HL-60 (cell line): ENCODE data around the gene FILIP1L.

ENCODE experiments used
- DNase-seq, 2 experiments: peaks; one replicate each; pipeline ENCODE4 v3.0.0-alpha.2; 2010 to 2020; ENCODE audit warnings: low read depth in 1 of 2, low spot score in 1 of 2
- H3K27ac ChIP-seq: fragments of 250-450 bp; sonication (Bioruptor Pico); replicated peaks from 2 replicates; pipeline ENCODE4 v1.5.1; 2020; ENCODE audit warnings: mild to moderate bottlenecking, moderate library complexity
- H3K27me3 ChIP-seq: fragments of 250-450 bp; sonication (Bioruptor Pico); 2 replicates; pipeline ENCODE4 v1.5.1; 2021; ENCODE audit warnings: mild to moderate bottlenecking, moderate library complexity; ENCODE audit not compliant: insufficient read depth, poor library complexity, severe bottlenecking
- H3K4me3 ChIP-seq: replicated peaks from 2 replicates; pipeline ENCODE4 v1.5.1; 2011; ENCODE audit warnings: mild to moderate bottlenecking, control low read depth, low read length; ENCODE audit not compliant: insufficient read depth
- CTCF ChIP-seq: IDR thresholded peaks from one replicate; pipeline ENCODE4 v1.5.1; 2011; ENCODE audit warnings: low read length, control low read depth, inconsistent platforms; ENCODE audit not compliant: insufficient read depth
- GABPA ChIP-seq: IDR thresholded peaks from 2 replicates; pipeline ENCODE4 v1.6.1; 2012; ENCODE audit warnings: low read depth
- POLR2AphosphoS5 ChIP-seq: IDR thresholded peaks from 2 replicates; pipeline ENCODE4 v1.6.1; 2012; ENCODE audit warnings: low read depth
- REST ChIP-seq: IDR thresholded peaks from 2 replicates; pipeline ENCODE4 v1.6.1; 2012; ENCODE audit warnings: low read depth; ENCODE audit not compliant: insufficient replicate concordance
- SPI1 ChIP-seq: IDR thresholded peaks from 2 replicates; pipeline ENCODE4 v1.6.1; 2012; ENCODE audit warnings: low read depth, mild to moderate bottlenecking, borderline replicate concordance

Gene FILIP1L

GRCh38 chr3:100083209-100083608 lies 31.1 kb downstream of the FILIP1L start:
- DNase-seq = no peak
- Histone ChIP-seq H3K27me3 (no peaks in the 10 kb centered on the region), H3K4me3 (no peak overlapping the region), H3K27ac (no peak overlapping the region; the same call in 1 of the 2 replicates)
- TF ChIP-seq POLR2AphosphoS5 = no peak
- TF ChIP-seq GABPA = no peak
- TF ChIP-seq REST = no peak
- TF ChIP-seq CTCF = no peak
- TF ChIP-seq SPI1 = no peak

- Histone ChIP-seq H3K27me3 (no peaks in the 10 kb centered on the region), H3K27ac (no peak overlapping the region; the same call in 1 of the 2 replicates), H3K4me3 (no peak overlapping the region)
- TF ChIP-seq POLR2AphosphoS5 (no peak), REST (no peak), CTCF (no peak), GABPA (no peak)
- no peak for DNase-seq
These were observed 31.6 kb downstream of the FILIP1L start for GRCh38 chr3:100082714-100083113.

- DNase-seq = no peak
- Histone ChIP-seq H3K4me3 (no peak overlapping the region), H3K27me3 (no peaks in the 10 kb centered on the region), H3K27ac (no peak overlapping the region)
- TF ChIP-seq POLR2AphosphoS5 (no peak), SPI1 (no peak)
These were observed 32.2 kb downstream of the FILIP1L start for GRCh38 chr3:100081986-100082692.

GRCh38 chr3:100081311-100081710 lies 33.0 kb downstream of the FILIP1L start:
- Histone ChIP-seq H3K27ac (no peak overlapping the region), H3K4me3 (no peak overlapping the region), H3K27me3 (no peaks in the 10 kb centered on the region)
- DNase-seq = no peak
- TF ChIP-seq GABPA (no peak), CTCF (no peak)
